ENCODE measurements around the gene CLEC2A.
"Not testable (repeated sequence)": the region's sequence is repeated elsewhere in the genome, so short reads cannot be mapped to it uniquely, and the experiment has no call there.

CLEC2A gene

GRCh38 chr12:9932270-9932669 lies at the start of gene CLEC2A:
Gene CLEC2A (minus strand): TSS chr12:9932370. CDS start chr12:9932329, 41 bp downstream.
- H3K36me3 ChIP-seq (ENCODE audit: control insufficient read depth, insufficient read depth, low read length), result no peaks in the 10 kb centered on the region
- no peaks in the 10 kb centered on the region for H3K4me1 ChIP-seq (ENCODE audit: control insufficient read depth, insufficient read depth, low read length)
- H3K27me3 ChIP-seq (ENCODE audit: control insufficient read depth, insufficient read depth, low read length), result no peaks in the 10 kb centered on the region
- no peak within 1 kb of the TSS for H3K9ac ChIP-seq (ENCODE audit: low read depth, low read length)
- no peaks in the 10 kb centered on the region for H3K9me3 ChIP-seq (ENCODE audit: control insufficient read depth, insufficient read depth, low read length)
- H3K4me3 ChIP-seq (ENCODE audit: low read depth, low read length), result no peak within 1 kb of the TSS

- Histone ChIP-seq H3K9me3 (ENCODE audit: control insufficient read depth, insufficient read depth, low read length) (peaks cover 3% of the 10 kb centered on the region), H3K27me3 (ENCODE audit: control insufficient read depth, insufficient read depth, low read length) (no peaks in the 10 kb centered on the region), H3K4me1 (ENCODE audit: control insufficient read depth, insufficient read depth, low read length) (no peaks in the 10 kb centered on the region), H3K4me3 (ENCODE audit: low read depth, low read length) (no peak overlapping the region), H3K9ac (ENCODE audit: low read depth, low read length) (no peak overlapping the region), H3K36me3 (ENCODE audit: control insufficient read depth, insufficient read depth, low read length) (no peaks in the 10 kb centered on the region)
Observed at GRCh38 chr12:9980126-9980525, 48.0 kb upstream of the CLEC2A start.

- Histone ChIP-seq H3K4me3 (ENCODE audit: low read depth, low read length) (no peak overlapping the region), H3K4me1 (ENCODE audit: control insufficient read depth, insufficient read depth, low read length) (no peaks in the 10 kb centered on the region), H3K36me3 (ENCODE audit: control insufficient read depth, insufficient read depth, low read length) (no peaks in the 10 kb centered on the region), H3K9me3 (ENCODE audit: control insufficient read depth, insufficient read depth, low read length) (peaks cover 6% of the 10 kb centered on the region), H3K27me3 (ENCODE audit: control insufficient read depth, insufficient read depth, low read length) (no peaks in the 10 kb centered on the region), H3K9ac (ENCODE audit: low read depth, low read length) (no peak overlapping the region)
Observed at GRCh38 chr12:9977916-9978315, 45.7 kb upstream of the CLEC2A start.

- not testable (repeated sequence) for H3K36me3 ChIP-seq (ENCODE audit: control insufficient read depth, insufficient read depth, low read length); H3K27me3 ChIP-seq (ENCODE audit: control insufficient read depth, insufficient read depth, low read length); H3K9me3 ChIP-seq (ENCODE audit: control insufficient read depth, insufficient read depth, low read length); H3K9ac ChIP-seq (ENCODE audit: low read depth, low read length); H3K4me3 ChIP-seq (ENCODE audit: low read depth, low read length); H3K4me1 ChIP-seq (ENCODE audit: control insufficient read depth, insufficient read depth, low read length)
Observed at GRCh38 chr12:9976626-9977025, 44.5 kb upstream of the CLEC2A start.

GRCh38 chr12:9975614-9976013 lies 43.4 kb upstream of the CLEC2A start:
- Histone ChIP-seq H3K4me3 (ENCODE audit: low read depth, low read length) (no peak overlapping the region), H3K27me3 (ENCODE audit: control insufficient read depth, insufficient read depth, low read length) (no peaks in the 10 kb centered on the region), H3K36me3 (ENCODE audit: control insufficient read depth, insufficient read depth, low read length) (no peaks in the 10 kb centered on the region), H3K4me1 (ENCODE audit: control insufficient read depth, insufficient read depth, low read length) (no peaks in the 10 kb centered on the region), H3K9ac (ENCODE audit: low read depth, low read length) (no peak overlapping the region), H3K9me3 (ENCODE audit: control insufficient read depth, insufficient read depth, low read length) (peaks cover 6% of the 10 kb centered on the region)

- H3K9me3 ChIP-seq (ENCODE audit: control insufficient read depth, insufficient read depth, low read length); H3K4me3 ChIP-seq (ENCODE audit: low read depth, low read length); H3K9ac ChIP-seq (ENCODE audit: low read depth, low read length); H3K27me3 ChIP-seq (ENCODE audit: control insufficient read depth, insufficient read depth, low read length); H3K4me1 ChIP-seq (ENCODE audit: control insufficient read depth, insufficient read depth, low read length); H3K36me3 ChIP-seq (ENCODE audit: control insufficient read depth, insufficient read depth, low read length): not testable (repeated sequence)
Observed at GRCh38 chr12:9974731-9975130, 42.6 kb upstream of the CLEC2A start.

- H3K4me1 ChIP-seq (ENCODE audit: control insufficient read depth, insufficient read depth, low read length), result no peaks in the 10 kb centered on the region
- H3K9me3 ChIP-seq (ENCODE audit: control insufficient read depth, insufficient read depth, low read length), result peaks cover 6% of the 10 kb centered on the region
- H3K4me3 ChIP-seq (ENCODE audit: low read depth, low read length), result no peak overlapping the region
- H3K9ac ChIP-seq (ENCODE audit: low read depth, low read length), result no peak overlapping the region
- H3K27me3 ChIP-seq (ENCODE audit: control insufficient read depth, insufficient read depth, low read length), result no peaks in the 10 kb centered on the region
- H3K36me3 ChIP-seq (ENCODE audit: control insufficient read depth, insufficient read depth, low read length), result no peaks in the 10 kb centered on the region
Observed at GRCh38 chr12:9973949-9974348, 41.8 kb upstream of the CLEC2A start.

- H3K27me3 ChIP-seq (ENCODE audit: control insufficient read depth, insufficient read depth, low read length), result no peaks in the 10 kb centered on the region
- no peak within 1 kb of the TSS for H3K9ac ChIP-seq (ENCODE audit: low read depth, low read length)
Observed at GRCh38 chr12:9971181-9971580, 39.0 kb upstream of the CLEC2A start, which contains the start of gene CLEC12A. Gene CLEC12A (plus strand): TSS chr12:9971409. CDS start chr12:9971597, 188 bp downstream.

GRCh38 chr12:9969673-9970072 lies 37.5 kb upstream of the CLEC2A start:
- H3K27me3 ChIP-seq (ENCODE audit: control insufficient read depth, insufficient read depth, low read length), result no peaks in the 10 kb centered on the region
- no peaks in the 10 kb centered on the region for H3K9me3 ChIP-seq (ENCODE audit: control insufficient read depth, insufficient read depth, low read length)
- no peak overlapping the region for H3K4me3 ChIP-seq (ENCODE audit: low read depth, low read length)
- H3K4me1 ChIP-seq (ENCODE audit: control insufficient read depth, insufficient read depth, low read length), result no peaks in the 10 kb centered on the region
- H3K36me3 ChIP-seq (ENCODE audit: control insufficient read depth, insufficient read depth, low read length), result no peaks in the 10 kb centered on the region
- H3K9ac ChIP-seq (ENCODE audit: low read depth, low read length), result no peak overlapping the region

More at GRCh38 chr12:9971181-9971580, 39.0 kb upstream of the CLEC2A start, which contains the start of gene CLEC12A:
- no peaks in the 10 kb centered on the region for H3K36me3 ChIP-seq (ENCODE audit: control insufficient read depth, insufficient read depth, low read length)
- peaks cover 6% of the 10 kb centered on the region for H3K9me3 ChIP-seq (ENCODE audit: control insufficient read depth, insufficient read depth, low read length)
- H3K4me3 ChIP-seq (ENCODE audit: low read depth, low read length), result no peak within 1 kb of the TSS
- no peaks in the 10 kb centered on the region for H3K4me1 ChIP-seq (ENCODE audit: control insufficient read depth, insufficient read depth, low read length)

- Histone ChIP-seq H3K27me3 (ENCODE audit: control insufficient read depth, insufficient read depth, low read length) (no peaks in the 10 kb centered on the region), H3K4me1 (ENCODE audit: control insufficient read depth, insufficient read depth, low read length) (no peaks in the 10 kb centered on the region), H3K36me3 (ENCODE audit: control insufficient read depth, insufficient read depth, low read length) (no peaks in the 10 kb centered on the region)
Observed at GRCh38 chr12:9961901-9962300, 29.7 kb upstream of the CLEC2A start.

GRCh38 chr12:9961106-9961505 lies 28.9 kb upstream of the CLEC2A start:
- no peak overlapping the region for H3K4me3 ChIP-seq (ENCODE audit: low read depth, low read length)
- no peaks in the 10 kb centered on the region for H3K9me3 ChIP-seq (ENCODE audit: control insufficient read depth, insufficient read depth, low read length)
- no peaks in the 10 kb centered on the region for H3K4me1 ChIP-seq (ENCODE audit: control insufficient read depth, insufficient read depth, low read length)
- H3K36me3 ChIP-seq (ENCODE audit: control insufficient read depth, insufficient read depth, low read length), result no peaks in the 10 kb centered on the region
- no peaks in the 10 kb centered on the region for H3K27me3 ChIP-seq (ENCODE audit: control insufficient read depth, insufficient read depth, low read length)
- H3K9ac ChIP-seq (ENCODE audit: low read depth, low read length), result no peak overlapping the region

More at GRCh38 chr12:9961901-9962300, 29.7 kb upstream of the CLEC2A start:
- Histone ChIP-seq H3K9ac (ENCODE audit: low read depth, low read length) (no peak overlapping the region), H3K4me3 (ENCODE audit: low read depth, low read length) (no peak overlapping the region), H3K9me3 (ENCODE audit: control insufficient read depth, insufficient read depth, low read length) (no peaks in the 10 kb centered on the region)

- H3K9ac ChIP-seq (ENCODE audit: low read depth, low read length), result no peak overlapping the region
- no peaks in the 10 kb centered on the region for H3K27me3 ChIP-seq (ENCODE audit: control insufficient read depth, insufficient read depth, low read length)
- no peaks in the 10 kb centered on the region for H3K36me3 ChIP-seq (ENCODE audit: control insufficient read depth, insufficient read depth, low read length)
- H3K4me3 ChIP-seq (ENCODE audit: low read depth, low read length), result no peak overlapping the region
- no peaks in the 10 kb centered on the region for H3K9me3 ChIP-seq (ENCODE audit: control insufficient read depth, insufficient read depth, low read length)
- no peaks in the 10 kb centered on the region for H3K4me1 ChIP-seq (ENCODE audit: control insufficient read depth, insufficient read depth, low read length)
Observed at GRCh38 chr12:9960590-9960989, 28.4 kb upstream of the CLEC2A start.
